ENCODE results near the gene TNIK. TPM values are rescaled to one million over a fixed set of nuclear protein-coding genes. Genes with fewer than 3 reads are reported as not detected.
A peak's percentile ranks its signal among the peaks of the same experiment; 100 is the strongest.

The TNIK gene
- total RNA-seq, 1 donor from 2014 or later, result 9.3 TPM

GRCh38 chr3:171456765-171457606, 3.2 kb downstream of the TNIK start:
- TF ChIP-seq, protein P1, sequence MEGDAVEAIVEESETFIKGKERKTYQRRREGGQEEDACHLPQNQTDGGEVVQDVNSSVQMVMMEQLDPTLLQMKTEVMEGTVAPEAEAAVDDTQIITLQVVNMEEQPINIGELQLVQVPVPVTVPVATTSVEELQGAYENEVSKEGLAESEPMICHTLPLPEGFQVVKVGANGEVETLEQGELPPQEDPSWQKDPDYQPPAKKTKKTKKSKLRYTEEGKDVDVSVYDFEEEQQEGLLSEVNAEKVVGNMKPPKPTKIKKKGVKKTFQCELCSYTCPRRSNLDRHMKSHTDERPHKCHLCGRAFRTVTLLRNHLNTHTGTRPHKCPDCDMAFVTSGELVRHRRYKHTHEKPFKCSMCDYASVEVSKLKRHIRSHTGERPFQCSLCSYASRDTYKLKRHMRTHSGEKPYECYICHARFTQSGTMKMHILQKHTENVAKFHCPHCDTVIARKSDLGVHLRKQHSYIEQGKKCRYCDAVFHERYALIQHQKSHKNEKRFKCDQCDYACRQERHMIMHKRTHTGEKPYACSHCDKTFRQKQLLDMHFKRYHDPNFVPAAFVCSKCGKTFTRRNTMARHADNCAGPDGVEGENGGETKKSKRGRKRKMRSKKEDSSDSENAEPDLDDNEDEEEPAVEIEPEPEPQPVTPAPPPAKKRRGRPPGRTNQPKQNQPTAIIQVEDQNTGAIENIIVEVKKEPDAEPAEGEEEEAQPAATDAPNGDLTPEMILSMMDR (IDR thresholded peaks at IDR 0.05; ENCODE audit: unreplicated experiment), result no peak
- Mint-ChIP-seq H3K4me3 (peak overlapping the region; percentile 93), H3K27me3 (ENCODE audit: low read depth) (peaks cover 45% of the 10 kb centered on the region), H3K36me3 (no peaks in the 10 kb centered on the region), H3K9me3 (no peaks in the 10 kb centered on the region), H3K4me1 (peaks cover 27% of the 10 kb centered on the region), H3K27ac (no peak overlapping the region)
- DNase-seq (ENCODE audit: low spot score in 2 of 2, unreplicated experiment in 2 of 2), result no peak

DNA sequence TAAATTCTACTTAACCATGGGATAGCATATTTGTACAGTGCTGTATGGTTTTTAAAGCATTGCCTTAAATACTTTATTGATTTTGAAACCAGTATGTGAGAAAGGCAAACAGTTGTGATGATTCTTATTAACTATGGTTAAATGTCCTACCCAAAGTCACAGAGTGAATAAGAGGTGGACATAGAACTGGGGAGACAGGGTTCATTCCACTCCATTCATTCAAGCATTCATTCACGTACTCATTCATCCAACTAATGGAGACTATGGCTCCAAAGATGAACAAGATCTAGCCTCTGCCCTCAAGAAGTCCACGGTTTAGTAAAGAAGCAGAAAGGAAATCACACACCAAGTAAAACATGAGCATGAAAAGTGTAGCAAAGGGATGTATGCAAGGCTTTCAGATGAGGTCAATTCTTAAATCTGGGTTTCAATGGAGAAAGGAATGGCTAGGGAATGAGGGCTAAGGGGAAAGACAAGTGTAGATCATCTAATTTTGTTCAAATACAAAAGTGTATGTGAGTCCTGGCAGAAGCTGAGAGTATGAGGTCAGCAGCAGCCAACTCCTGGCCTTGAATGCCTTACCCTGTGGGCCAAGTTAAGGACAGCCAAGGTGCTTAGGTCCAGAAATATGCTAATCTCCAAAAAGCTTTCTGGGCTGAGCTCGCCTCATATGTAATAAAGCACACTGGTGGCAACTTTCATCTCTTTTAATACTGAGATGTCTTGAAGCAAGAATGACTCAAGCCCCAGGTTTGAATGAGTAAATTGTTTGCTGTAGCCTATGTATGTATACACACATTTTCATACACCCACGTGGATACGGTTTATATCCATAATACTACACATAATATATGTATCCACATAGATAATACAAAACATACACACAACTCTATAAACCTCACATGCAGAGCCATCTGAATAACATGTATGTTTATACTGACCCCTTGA, 4.3 kb downstream of the TNIK start:
- TF ChIP-seq, protein P1 (IDR thresholded peaks at IDR 0.05; ENCODE audit: unreplicated experiment), result no peak
- peaks cover 21% of the 10 kb centered on the region for H3K4me1 Mint-ChIP-seq
- H3K9me3 Mint-ChIP-seq, result no peaks in the 10 kb centered on the region
- no peak for DNase-seq (ENCODE audit: low spot score in 2 of 2, unreplicated experiment in 2 of 2)
- peaks cover 35% of the 10 kb centered on the region for H3K27me3 Mint-ChIP-seq (ENCODE audit: low read depth)
- H3K36me3 Mint-ChIP-seq, result no peaks in the 10 kb centered on the region
- no peak overlapping the region for H3K27ac Mint-ChIP-seq
- H3K4me3 Mint-ChIP-seq, result no peak overlapping the region

DNA sequence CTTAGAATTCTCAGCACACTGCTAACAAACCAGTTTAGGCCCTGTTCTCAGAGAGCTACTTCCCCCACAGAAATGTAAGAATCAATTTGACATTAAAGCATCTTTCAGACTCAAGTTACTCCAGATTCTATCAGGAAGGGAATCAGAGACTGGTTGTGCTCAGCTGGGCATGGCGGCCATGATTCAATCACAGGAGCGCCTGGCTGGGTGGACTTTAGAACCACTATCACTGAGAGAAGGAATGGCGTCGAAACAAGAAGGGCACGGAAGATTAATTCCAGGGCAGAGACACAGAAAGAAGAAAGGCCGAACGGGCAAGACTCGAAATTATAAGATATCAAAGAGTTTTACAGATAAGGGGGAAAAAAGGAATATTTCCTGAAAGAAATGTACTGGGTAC, 6.2 kb downstream of the TNIK start:
- no peaks in the 10 kb centered on the region for H3K36me3 Mint-ChIP-seq
- H3K27ac Mint-ChIP-seq, result no peak overlapping the region
- peaks cover 23% of the 10 kb centered on the region for H3K27me3 Mint-ChIP-seq (ENCODE audit: low read depth)
- no peak overlapping the region for H3K4me3 Mint-ChIP-seq
- H3K4me1 Mint-ChIP-seq, result peaks cover 16% of the 10 kb centered on the region
- TF ChIP-seq, protein P1 (IDR thresholded peaks at IDR 0.05; ENCODE audit: unreplicated experiment), result no peak
- DNase-seq (ENCODE audit: low spot score in 2 of 2, unreplicated experiment in 2 of 2), result no peak
- H3K9me3 Mint-ChIP-seq, result no peaks in the 10 kb centered on the region

DNA sequence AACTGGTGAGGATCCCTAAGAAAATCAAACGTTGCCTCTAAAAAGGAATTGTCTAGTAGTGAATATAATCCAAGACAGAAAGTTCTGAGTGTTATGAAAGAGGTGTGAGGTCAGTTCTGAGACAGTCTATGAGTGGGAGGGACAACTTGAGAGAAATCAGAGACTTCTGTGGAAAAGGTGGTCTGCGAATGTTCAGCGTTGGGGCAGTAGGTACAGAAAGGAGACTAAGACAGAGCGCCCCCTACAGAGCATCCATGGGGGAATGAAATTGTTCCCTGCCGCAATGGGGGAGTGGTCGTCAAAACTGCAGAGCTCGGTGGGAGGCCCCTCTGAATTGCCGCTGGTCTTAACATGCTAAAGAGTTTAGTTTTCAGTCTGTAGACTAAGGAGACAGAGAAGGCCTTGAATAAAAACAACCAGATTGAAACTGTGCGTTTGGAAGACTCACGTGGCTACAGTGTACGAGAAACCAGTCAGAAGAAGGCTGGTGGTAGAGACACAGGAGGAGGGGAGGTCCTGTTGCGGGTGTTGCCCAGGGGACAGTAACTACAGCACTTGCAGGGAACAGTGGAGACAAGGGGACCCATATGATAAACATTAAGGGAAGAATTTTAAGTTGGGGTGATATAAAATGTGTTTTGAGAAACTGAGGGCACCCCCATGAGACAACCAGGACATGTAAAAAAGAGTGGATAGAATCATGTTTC, 6.9 kb downstream of the TNIK start:
- DNase-seq (ENCODE audit: low spot score in 2 of 2, unreplicated experiment in 2 of 2), result no peak
- peaks cover 8% of the 10 kb centered on the region for H3K4me1 Mint-ChIP-seq
- TF ChIP-seq, protein P1 (IDR thresholded peaks at IDR 0.05; ENCODE audit: unreplicated experiment), result peak; percentile 24
- no peak overlapping the region for H3K4me3 Mint-ChIP-seq
- no peaks in the 10 kb centered on the region for H3K9me3 Mint-ChIP-seq
- no peaks in the 10 kb centered on the region for H3K36me3 Mint-ChIP-seq
- H3K27ac Mint-ChIP-seq, result no peak overlapping the region
- peaks cover 16% of the 10 kb centered on the region for H3K27me3 Mint-ChIP-seq (ENCODE audit: low read depth)

DNA sequence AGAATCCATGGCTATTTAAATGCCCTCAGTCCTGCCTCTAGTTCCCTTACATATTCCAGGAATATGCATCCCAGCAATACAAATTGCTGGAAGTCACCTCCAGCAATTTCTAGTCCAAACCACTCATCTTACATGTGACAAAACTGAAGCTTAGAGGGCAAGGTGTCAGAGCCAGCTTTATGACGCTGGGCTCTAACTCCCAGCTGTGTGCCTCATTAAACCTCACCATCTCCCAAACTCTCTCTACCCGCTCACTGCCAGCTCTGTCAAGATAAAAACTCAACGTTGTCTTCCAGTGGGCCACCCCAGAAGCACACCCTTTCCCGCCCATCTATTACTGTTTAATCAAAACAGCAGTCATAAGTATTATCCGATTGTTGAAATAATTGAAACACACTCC, 7.9 kb downstream of the TNIK start:
- TF ChIP-seq, protein P1 (IDR thresholded peaks at IDR 0.05; ENCODE audit: unreplicated experiment), result no peak
- H3K27me3 Mint-ChIP-seq (ENCODE audit: low read depth), result peaks cover 6% of the 10 kb centered on the region
- no peak overlapping the region for H3K4me3 Mint-ChIP-seq
- H3K9me3 Mint-ChIP-seq, result no peaks in the 10 kb centered on the region
- no peaks in the 10 kb centered on the region for H3K36me3 Mint-ChIP-seq
- H3K4me1 Mint-ChIP-seq, result no peaks in the 10 kb centered on the region
- H3K27ac Mint-ChIP-seq, result no peak overlapping the region
- DNase-seq (ENCODE audit: low spot score in 2 of 2, unreplicated experiment in 2 of 2), result no peak

Measured in mesothelial cell of epicardium (in vitro differentiated cells).